ENCODE data around the gene OMG.

DNA sequence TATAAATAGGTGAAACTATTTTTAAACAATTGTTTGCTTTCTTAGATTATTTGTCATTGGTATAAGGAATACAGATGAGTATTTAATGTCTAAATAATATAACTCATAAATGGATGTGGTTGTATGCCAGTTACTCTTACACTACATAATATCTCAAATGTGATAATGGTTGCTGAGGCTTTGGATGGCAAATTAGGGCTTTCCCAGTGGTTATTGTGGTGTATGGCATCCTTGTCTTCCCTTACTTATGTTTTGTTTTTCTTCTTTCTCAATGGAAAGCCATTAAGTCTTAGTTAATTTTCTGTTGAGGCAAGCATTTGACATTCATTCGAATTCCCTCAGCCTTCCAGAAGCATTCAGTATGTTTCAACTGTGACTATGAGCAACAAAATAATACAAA is 10.5 kb downstream of the OMG start:
- TF ChIP-seq, protein P1, sequence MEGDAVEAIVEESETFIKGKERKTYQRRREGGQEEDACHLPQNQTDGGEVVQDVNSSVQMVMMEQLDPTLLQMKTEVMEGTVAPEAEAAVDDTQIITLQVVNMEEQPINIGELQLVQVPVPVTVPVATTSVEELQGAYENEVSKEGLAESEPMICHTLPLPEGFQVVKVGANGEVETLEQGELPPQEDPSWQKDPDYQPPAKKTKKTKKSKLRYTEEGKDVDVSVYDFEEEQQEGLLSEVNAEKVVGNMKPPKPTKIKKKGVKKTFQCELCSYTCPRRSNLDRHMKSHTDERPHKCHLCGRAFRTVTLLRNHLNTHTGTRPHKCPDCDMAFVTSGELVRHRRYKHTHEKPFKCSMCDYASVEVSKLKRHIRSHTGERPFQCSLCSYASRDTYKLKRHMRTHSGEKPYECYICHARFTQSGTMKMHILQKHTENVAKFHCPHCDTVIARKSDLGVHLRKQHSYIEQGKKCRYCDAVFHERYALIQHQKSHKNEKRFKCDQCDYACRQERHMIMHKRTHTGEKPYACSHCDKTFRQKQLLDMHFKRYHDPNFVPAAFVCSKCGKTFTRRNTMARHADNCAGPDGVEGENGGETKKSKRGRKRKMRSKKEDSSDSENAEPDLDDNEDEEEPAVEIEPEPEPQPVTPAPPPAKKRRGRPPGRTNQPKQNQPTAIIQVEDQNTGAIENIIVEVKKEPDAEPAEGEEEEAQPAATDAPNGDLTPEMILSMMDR (conservative IDR thresholded peaks at IDR 0.05; ENCODE audit: low read length), result no peak; the same call in 1 of the 2 replicates
- no peak for TF ChIP-seq EZH2phosphoT487 (IDR thresholded peaks at IDR 0.05; ENCODE audit: borderline replicate concordance)
